Endometrium (tissue), 2 donors: ENCODE measurements around the gene ZYG11B.
"Not testable (repeated sequence)": the region's sequence is repeated elsewhere in the genome, so short reads cannot be mapped to it uniquely, and the experiment has no call there.

Experiments
- FAIRE-seq: peaks from 2 replicates; lab custom pipeline; 2012; peaks lifted over from hg19 to GRCh38; lab: Jason Lieb, UNC
- donor health status: control.
- donor health status: control.

The ZYG11B gene

GRCh38 chr1:52707927-52708655 is 18.2 kb upstream of the ZYG11B start:
- FAIRE-seq = no peak

GRCh38 chr1:52709016-52709415 is 17.2 kb upstream of the ZYG11B start:
- FAIRE-seq = no peak

DNA sequence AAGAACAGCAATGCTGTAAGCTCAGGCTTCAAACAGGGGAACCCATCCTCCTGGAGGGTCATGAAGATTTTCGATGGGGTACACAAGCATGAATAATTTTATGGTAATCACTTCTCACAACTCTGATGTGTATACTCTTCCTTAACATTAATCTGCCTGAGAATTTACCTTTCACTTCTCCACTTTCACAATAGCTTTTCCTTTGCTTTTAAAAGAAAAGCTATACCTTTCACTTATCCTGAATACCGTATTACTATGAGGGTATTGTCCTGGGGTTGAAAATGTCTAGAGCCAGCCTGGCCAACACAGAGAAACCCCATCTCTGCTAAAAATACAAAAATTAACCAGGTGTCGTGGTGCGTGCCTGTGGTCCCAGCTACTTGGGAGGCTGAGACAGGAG is 12.7 kb upstream of the ZYG11B start:
- no peak for FAIRE-seq

- FAIRE-seq = not testable (repeated sequence)
Observed at GRCh38 chr1:52715296-52715695, 11.0 kb upstream of the ZYG11B start.

DNA sequence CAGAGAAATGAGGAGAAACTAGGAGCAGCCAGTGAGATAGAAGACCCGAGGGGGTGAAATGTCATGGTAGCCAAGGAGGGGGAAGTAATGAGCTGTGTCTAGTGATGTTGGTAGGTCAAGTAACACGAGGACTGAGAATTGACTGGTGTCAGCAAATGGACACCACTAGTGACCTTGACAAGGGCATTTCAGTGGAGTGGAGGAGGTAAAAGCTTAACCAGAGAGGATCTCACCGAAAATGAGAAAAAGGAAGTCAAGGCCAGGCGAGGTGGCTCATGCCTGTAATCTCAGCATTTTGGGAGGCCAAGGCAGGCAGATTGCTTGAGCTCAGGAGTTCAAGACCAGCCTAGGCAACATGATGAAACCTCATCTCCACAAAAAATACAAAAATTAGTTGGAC is 3.0 kb upstream of the ZYG11B start:
- no peak for FAIRE-seq

- no peak for FAIRE-seq
Observed at GRCh38 chr1:52725903-52726264, 369 bp upstream of the ZYG11B start.

GRCh38 chr1:52727114-52727586 is 897 bp downstream of the ZYG11B start:
- FAIRE-seq = no peak

DNA sequence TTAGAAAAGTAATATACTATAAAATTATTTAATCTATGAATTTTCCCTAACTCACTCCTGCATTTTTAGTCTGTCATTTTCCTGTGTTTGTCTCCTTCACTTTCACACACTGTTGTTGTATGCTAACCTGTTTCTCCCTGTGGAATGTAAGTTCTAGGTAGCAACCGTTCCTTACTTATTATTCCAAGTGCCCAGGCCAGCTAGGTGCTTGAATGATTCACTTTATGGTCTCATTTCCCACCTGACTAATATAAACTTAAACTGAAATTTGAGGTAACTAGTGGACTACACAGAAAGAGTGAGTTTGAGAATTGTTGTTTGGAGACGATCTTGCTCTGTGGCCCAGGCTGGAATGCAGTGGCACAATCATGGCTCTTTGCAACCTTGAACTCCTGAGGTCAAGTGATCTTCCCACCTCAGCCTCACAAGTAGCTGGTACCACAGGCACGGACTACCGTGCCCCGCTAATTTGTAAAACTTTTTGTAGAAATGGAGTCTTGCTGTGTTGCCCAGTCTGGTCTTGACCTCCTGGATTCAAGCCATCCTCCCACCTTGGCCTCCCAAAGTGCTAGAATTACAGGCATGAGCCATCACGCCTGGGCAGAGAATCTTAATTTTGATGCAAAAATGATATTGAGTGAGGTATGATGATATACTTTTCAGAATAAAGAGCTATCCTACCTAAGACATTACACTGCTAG is 1.9 kb downstream of the ZYG11B start:
- no peak for FAIRE-seq

- FAIRE-seq = no peak
Observed at GRCh38 chr1:52733368-52733767, 7.1 kb downstream of the ZYG11B start.

GRCh38 chr1:52735371-52735770 is 9.1 kb downstream of the ZYG11B start:
- not testable (repeated sequence) for FAIRE-seq

- FAIRE-seq = no peak
Observed at GRCh38 chr1:52738148-52738547, 11.9 kb downstream of the ZYG11B start.

DNA sequence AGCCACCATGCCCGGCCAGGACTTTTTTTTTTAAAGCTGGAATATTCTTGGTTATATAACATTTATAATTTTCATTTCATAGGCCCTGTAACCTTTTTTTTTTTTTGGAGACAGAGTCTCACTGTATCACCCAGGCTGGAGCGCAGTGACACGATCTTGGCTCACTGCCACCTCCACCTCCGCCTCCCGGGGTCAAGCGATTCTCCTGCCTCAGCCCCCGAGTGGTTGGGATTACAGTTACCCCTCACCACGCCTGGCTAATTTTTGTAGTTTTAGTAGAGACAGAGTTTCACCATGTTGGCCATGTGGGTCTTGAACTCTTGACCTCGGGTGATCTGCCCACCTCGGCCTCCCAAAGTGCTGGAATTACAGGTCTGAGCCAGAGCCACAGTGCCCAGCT is 12.6 kb downstream of the ZYG11B start:
- no peak for FAIRE-seq

- no peak for FAIRE-seq
Observed at GRCh38 chr1:52739699-52740467, 13.6 kb downstream of the ZYG11B start.

GRCh38 chr1:52741259-52741658 is 15.0 kb downstream of the ZYG11B start:
- no peak for FAIRE-seq

DNA sequence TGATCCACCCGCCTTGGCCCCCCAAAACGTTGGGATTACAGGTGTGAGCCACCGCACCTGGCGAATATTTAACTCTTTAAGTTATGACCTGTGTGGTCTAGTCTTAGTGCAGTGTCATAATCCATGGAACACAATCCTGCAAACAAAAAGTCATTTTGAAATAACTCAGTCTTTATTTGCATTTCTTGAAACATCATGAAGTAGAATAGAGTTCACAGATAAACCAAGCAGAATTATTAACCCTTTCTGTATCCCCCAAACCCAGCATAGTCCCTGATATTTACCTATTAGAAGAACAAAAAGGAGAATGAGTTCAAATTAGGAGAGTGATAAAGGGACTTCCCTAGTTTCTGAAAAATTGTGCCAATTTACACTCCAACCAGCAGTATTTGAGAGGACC is 19.9 kb downstream of the ZYG11B start:
- no peak for FAIRE-seq

DNA sequence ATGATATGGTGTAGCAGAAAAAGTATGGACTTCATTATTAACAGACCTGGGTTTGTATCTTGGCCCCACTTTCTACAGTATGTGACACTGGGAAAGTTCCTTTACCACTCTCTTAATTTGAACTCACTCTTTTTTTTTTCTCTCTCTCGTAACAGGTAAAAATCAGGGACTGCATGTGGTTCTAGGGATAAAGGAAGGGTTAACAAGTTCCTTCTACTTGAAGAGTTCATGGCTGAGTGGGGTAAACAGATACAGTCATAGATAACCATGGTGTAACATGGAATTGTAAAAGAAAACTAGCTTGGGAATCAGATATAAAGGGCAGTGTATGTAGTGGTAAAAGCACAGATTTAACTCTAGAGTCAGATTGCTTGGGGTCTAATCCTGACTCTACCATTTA is 21.2 kb downstream of the ZYG11B start:
- FAIRE-seq = no peak

DNA sequence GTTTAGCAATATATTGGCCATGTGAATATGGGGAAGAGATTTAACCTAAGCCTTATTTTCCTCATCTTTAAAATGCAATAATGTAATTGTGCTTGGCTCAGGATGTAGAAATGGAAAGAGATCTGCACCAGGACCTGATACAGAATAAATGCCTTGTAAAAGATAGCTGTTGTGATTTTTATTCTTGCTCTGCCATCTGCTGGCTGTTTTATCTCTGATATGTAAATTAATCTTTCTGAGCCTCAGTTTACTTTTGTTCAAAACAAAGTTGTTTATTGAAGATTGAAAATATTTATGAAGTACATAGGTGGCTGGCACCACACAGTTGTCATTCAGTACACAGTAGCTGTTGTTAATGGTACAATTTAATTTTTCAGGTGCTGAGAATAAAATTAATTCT is 21.9 kb downstream of the ZYG11B start:
- no peak for FAIRE-seq

DNA sequence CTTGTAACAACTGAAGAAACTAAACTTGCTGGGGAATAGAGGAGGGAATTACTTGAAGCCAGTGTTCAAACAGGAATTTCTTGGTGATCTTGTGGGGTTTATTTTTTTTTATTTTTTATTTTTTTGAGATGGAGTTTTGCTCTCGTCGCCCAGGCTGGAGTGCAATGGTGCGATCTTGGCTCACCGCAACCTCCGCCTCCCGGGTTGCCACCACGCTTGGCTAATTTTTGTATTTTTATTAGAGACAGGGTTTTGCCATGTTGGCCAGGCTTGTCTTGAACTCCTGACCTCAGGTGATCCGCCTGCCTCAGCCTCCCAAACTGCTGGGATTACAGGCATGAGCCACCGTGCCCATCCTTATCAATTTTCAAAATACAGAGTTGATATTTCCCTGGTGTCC is 23.2 kb downstream of the ZYG11B start:
- FAIRE-seq = not testable (repeated sequence)

DNA sequence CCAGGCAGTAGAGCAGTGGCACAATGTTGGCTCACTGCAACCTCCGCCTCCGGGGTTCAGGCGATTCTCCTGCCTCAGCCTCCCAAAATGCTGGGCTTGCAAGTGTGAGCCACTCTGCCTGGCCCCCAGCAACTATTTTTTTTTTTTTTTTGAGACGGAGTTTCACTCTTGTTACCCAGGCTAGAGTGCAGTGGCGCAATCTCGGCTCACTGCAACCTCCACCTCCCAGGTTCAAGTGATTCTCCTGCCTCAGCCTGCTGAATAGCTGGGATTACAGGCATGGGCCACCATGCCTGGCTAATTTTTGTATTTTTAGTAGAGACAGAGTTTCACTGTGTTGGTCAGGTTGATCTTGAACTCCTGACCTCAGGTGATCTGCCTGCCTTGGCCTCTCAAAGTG is 23.9 kb downstream of the ZYG11B start:
- FAIRE-seq = not testable (repeated sequence)

GRCh38 chr1:52751589-52752483 is 25.6 kb downstream of the ZYG11B start:
- FAIRE-seq = peak; percentile 4

DNA sequence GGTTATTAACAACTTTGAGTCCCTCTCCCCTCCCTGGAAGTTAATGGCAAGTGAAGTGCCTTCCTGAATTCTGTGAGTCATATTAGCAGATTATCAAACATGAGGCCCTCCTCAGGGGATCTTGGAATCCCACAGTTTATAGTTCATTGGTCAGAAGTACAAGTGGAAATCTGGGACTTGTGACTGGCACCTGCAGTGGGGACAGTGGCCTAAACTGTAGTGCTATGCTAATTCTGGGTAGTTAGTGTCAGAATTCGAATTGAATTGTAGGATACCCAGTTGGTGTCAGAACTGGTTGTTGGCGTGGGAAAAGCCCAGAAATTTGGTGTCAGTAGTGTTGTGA is 26.2 kb downstream of the ZYG11B start:
- FAIRE-seq = no peak

DNA sequence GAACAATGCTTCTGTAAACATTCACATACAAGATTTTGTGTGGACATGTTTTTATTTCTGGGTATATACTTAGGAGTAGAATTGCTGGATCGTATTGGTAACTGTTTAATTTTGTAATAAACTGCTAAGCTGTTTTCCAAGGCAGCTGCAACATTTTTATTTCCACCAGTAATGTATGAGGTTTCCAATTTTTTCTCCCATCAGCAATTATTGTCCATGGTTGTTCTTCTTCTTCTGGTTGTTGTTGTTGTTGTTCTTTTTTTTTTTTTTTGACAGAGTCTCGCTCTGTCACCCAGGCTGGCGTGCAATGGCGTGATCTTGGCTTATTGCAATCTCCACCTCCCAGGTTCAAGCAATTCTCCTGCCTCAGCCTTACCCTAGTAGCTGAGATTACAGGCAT is 26.9 kb downstream of the ZYG11B start:
- no peak for FAIRE-seq
